GM18861 (cell line): ENCODE results near the gene HECW1.
"Not testable (repeated sequence)": the region's sequence is repeated elsewhere in the genome, so short reads cannot be mapped to it uniquely, and the experiment has no call there.

Experiments
- ATAC-seq: cut with Tn5 transposase; IDR thresholded peaks from one replicate; pipeline ENCODE4 v1.9.1; 2021; ENCODE audit not compliant: unreplicated experiment

HECW1 gene

DNA sequence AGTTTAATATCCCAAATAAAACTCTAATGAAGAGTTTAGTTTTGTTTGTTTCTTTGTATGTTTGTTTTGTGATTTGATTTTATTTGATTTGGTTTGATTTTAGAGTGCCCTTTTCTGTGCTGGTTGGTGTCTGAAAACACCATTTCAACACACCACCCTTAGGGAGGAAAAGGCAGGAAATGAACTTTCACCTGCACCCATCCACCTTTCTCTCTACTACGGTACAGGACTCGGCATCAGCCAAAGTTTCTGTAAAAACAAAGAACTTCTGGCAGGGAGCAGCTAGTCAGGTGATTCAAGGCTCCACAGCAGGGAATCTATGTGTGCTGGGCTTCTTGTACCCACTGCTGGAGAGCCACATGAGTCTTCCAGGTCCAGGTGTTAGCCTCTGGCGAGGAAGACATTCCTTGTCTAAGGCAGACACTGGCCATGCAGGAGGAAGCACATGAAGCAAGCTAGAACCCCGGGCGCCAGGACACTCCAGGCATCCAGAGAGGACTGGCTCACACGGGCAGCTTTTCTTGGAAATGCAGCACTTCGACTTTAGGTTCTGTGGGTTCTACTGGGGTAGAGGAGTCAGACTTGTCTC lies 448.4 kb downstream of the HECW1 start:
- no peak for ATAC-seq

DNA sequence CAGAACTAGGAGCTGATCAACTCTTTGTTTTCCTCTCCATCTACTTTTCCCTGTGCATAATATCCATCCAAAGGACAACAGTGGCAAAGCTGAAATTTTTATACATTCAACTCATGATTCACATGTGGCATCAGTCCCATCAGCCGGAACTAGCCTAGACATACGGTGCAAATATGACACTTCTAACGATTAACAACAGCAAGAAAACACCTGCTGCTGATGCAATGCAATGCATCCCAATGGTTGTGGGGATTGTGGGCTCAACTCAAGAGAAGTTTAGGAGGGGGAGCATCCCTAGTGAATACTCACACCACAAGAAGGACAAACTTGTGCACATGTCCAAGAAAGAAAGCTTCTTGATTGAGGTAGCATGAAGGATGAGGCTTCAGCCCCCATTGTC lies 449.9 kb downstream of the HECW1 start:
- ATAC-seq, result no peak

DNA sequence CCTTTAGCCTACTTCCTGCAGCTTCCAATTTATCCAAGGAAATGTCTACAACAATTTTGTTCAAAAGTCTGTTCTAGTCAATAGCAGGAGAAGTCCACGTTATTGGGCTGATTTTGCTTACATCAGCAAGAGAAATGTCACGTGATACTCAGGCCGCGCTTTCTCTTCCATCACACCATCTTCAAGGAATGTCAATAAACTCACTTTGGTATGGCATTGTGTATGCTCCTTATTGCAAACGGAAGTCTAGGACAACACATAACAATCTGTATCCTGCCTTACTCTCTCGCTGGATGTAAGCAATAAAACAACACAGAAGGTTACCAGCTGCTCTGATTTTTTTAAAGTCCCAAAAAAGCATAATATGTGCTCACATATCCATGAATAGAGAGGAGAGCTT lies 453.3 kb downstream of the HECW1 start:
- ATAC-seq, result no peak

DNA sequence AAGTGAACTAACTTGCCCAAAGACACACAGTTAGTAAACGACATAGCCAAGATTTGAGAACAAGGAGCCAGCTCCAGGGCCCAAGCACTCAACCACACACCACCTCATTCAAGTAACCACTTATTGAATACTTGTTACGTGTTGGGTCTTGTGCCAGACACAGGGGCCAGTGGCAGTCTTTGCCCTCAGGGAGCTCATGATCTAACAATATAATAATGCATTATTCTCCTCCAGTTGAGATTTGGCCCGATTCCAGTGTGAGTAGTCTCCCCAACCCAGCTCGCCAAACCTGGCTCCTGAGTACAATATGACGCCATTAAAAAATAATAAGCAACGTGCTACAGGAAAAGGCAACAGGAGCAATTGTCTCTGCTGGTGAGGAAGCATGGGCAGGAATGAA lies 456.1 kb downstream of the HECW1 start:
- no peak for ATAC-seq

DNA sequence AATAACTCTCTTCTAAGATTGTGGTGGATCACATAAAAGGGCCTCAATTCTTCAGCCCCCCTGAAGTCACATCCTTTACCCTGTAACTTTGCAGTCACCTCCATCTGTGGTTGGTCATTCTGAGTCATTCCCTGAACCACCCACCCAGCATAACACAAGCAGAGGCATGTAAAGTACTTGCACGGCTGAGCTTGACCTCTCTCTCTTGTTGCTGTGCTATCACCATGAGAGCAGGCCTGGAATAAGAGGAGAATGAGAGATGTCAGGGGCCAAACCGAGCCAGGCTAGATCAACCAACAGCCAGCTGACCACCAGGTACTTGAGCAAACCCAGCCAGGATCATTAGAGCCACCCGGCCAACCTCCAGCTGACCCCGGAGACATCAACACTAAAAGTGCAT lies 457.0 kb downstream of the HECW1 start:
- ATAC-seq, result peak; percentile 87

DNA sequence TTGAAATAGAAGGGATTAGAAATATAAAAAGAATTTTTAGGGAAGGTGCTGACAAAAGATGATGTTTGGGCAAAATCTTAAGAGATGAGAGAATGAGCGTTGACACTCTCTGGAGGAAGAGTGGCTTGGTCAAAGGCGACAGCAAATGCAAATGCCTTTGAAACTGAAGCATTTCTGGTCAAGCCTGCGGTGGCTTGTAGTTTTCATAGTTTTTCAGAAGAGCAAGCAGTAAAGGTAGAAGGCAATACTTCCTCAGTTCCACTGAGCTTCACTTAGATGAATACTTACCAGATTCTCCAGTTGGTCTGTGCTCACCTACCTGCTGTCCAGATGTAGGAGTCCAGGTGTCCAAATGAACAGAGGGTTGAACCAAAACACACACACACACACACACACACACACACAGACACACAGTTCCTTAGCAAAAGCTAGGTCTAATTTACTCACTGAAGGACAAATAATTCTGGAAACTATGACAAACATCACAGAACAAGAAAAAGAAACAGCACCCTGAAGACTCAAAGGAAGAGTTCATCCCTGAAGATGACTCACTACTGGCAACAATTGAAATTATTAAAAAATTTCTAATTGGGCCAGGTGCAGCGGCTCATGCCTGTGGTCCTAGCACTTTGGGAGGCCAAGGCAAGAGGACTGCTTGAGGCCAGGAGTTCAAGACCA lies 458.4 kb downstream of the HECW1 start:
- ATAC-seq, result no peak

DNA sequence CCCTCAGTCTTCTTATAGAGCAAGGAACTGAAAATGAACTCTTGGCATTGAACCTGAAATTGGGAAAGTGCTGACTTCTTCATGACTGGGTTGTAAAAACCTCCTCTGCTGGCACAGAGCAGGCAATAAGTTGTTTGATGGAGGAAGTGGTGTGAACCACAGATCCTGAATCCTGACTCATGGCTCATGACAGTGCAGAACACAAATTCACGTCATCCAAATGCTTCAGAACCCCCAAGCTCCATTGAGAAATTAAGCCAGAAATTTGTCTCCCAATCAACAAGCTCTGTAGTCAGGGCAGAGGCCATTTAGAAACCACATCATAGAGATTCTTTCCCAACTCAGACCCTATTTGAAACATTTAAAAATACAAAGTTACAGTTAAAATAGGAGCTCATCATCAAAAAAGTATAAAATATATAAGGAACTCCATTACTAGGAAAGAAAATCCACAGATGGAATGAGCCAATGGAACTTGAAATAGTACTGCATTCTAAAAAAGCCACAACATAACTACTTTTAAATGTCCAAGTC lies 460.1 kb downstream of the HECW1 start:
- ATAC-seq, result no peak

DNA sequence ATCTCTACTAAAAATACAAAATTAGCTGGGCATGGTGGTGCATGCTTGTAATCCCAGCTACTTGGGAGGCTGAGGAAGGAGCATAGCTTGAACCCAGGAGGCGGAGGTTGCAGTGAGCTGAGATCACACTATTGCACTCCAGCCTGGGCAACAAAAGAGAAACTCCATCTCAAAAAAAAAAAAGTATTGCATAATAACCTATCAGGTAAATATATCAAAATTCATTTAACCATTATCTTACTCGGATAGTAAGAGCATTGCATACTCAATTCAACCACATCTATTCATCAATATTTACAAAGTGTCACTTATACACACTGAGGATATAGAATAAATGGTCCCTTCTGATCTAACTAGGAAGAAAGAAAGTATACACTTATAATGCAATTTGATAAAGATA lies 461.4 kb downstream of the HECW1 start:
- ATAC-seq, result not testable (repeated sequence)

DNA sequence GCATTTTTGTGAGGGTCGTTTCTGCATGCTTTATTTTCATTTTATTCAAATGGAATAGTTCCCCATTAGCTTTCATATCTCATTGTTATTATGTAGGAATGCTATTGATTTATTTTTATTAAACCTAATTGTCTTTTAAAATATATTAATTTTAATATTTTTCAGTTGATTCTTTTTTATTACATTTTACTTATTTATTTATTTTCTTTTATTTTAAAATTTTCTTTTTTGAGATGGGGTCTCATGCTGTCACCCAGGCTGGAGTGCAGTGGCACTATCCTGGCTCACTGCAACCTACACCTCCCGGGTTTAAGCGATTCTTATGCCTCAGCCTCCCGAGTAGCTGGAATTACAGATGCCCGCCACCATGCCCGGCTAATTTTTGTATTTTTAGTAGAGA lies 463.1 kb downstream of the HECW1 start:
- no peak for ATAC-seq

DNA sequence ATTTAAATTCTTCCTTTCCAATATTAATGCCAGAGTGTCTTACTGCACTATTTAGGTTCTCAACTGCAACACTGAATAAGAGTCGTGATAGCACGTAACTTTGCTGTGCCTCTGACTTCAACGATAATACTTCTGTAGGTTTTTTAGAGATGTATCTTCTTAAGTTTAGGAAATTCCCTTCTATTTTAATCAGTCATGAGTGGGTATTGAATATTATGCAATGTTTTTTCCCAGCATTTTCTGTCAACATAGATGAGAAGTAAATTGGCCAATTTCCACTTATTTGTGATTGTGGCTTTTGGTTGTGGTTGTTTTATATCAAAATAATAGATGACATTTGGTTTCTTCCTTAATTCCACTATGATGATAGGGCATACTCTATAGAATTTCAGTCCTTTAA lies 463.8 kb downstream of the HECW1 start:
- no peak for ATAC-seq

DNA sequence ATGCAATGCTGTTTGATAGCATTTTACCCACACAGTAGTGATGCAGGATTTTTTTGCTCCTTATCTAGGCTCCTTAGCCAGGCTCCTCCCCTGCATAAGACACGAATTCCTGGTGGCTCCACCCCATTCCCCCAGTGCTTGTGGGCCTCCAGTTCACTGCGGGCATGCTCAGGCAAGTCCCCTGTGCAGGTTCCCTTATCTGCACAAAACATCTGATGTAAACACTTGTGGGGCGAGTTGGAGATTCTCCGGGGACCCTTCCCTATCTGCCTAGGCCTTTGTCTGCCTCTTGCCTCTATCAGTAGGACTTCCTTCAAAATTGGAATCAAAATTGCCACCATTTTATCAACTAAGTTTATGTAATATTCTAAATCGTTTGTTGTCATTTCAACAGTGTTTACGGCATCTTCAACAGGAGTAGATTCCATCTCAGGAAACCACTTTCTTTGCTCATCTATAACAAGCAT lies 465.1 kb downstream of the HECW1 start:
- ATAC-seq, result no peak

DNA sequence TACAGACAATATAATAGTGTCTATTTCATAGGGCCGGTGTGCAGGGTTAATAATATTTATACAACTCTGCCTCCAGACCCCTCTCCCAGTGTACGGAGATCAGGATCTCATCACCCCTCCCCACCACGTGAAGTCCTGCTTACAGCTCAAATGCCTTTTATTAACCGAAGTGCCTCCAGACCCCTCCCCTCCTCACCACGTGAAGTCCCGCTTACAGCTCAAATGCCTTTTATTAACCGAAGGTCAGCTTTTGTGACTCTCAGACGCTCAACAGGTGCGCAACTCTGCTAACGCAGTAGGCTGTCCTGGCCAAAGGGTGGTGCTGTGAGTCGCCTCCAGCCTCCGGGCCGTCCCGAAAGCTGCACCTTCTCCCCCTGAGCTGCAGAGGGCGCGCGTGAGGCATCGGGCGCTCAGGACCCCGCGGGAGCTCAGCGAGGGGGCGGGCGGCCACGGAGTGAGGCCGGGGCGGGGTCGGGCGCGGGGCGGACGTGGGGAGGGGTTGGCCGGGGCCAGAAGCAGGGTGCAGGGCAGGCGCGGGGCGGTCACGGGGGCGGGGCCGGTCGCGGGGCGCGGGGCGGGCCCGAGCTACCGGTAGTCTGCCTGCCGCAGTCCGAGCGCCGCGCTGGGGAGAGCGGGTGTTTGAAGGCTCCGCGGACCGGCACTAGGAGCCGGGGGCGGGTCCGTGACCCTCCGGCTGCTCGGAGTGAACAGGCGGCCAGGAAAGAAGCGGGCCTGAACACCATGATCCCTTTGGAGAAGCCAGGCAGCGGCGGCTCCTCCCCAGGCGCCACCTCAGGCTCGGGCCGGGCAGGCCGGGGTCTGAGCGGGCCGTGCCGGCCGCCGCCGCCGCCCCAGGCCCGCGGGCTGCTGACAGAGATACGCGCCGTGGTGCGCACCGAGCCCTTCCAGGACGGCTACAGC lies 470.3 kb downstream of the HECW1 start, which contains the start of gene STK17A:
TSS of gene STK17A (plus strand) at position 606 of the 921 bp plus-strand sequence. CDS start at position 742, 136 bp downstream.
- peak; percentile 50 for ATAC-seq

DNA sequence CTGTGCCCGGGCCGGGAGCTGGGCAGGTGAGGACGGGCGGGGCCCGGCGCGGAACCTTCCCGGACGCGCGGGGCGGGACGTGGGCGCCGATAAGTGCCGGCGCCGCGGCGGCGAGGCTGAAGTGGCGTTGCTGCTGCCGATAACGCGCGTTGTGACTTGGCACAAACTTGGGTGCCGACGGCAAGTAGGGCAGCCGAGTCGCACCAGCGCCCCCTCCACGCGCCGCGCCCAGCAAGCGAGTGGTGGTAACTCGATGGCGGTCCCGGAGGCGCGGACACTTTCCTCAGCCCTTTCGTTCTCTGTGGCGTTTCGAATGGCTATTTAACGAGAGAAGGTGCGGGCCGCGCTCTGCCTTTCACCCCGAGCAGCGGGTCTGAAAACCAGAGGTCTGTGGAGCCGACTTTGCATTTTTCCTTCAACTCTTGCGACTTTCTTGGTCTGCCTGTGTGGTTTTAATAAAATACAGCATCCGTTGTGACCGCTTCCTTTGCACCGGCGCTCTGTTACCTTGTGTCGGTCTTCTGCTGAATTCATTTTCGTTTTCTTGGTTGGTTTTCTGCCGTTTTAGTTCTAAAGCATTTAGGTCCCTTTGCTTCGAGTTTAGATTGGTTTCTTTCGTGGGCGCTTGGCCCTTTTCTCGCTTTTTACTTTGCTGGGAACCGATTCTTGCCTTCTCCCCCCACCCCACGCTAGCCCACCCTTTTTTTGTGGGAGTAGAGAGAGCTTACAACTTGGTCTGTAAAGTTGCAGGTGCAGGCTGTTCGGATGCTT lies 471.2 kb downstream of the HECW1 start:
- peak; percentile 5 for ATAC-seq

DNA sequence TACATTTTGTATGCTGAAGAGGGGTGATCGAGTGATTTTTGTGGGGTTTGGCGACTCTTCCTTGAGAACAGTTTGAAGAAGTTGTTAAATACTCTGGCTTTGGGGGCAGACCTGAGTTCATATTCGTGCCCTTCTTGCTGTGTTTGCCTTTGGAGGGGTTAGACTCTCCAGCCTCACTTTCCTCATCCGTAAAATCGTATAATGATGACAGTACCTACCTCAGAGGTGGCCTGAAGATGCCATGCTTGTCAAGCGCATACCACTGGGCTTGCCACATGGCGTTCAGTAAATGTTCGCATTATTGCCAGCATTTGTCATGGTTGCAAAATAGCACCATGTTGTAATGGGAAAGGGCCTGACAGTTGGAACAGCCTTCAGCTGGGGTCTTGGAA lies 471.7 kb downstream of the HECW1 start:
- no peak for ATAC-seq

DNA sequence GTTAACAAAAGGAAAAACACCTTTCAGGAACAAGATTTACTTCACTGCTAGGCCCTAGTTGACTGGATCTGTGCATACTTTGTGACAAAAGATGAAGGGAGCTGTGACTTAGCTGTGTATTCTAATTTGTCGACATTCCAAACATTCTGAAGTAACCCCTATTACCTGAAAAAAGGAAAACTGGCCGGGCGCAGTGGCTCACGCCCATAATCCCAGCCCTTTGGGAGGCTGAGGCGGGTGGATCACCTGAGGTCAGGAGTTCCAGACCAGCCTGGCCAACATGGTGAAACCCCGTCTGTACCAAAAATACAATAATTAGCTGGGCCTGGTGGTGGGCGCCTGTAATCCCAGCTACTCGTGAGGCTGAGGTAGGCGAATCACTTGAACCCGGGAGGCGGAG lies 472.3 kb downstream of the HECW1 start:
- not testable (repeated sequence) for ATAC-seq

DNA sequence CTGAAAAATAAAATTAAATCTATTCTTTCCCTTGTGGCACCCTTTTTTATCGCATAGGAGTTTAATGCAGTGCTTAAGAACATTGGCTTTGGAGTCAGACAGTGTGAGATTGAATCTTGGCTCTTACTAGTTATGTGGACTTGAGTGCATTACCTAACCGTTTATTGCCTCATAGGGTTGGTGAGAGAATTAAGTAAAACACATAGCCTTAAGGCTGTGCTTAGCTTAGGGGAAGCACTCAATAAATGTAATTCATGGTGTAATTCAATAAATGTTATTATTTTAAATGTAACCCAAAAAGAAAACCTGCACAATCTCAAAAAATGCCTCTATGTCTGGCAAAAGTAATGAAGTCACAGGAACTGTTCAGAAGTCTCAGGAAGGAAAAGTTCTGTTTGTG lies 473.1 kb downstream of the HECW1 start:
- ATAC-seq, result no peak

DNA sequence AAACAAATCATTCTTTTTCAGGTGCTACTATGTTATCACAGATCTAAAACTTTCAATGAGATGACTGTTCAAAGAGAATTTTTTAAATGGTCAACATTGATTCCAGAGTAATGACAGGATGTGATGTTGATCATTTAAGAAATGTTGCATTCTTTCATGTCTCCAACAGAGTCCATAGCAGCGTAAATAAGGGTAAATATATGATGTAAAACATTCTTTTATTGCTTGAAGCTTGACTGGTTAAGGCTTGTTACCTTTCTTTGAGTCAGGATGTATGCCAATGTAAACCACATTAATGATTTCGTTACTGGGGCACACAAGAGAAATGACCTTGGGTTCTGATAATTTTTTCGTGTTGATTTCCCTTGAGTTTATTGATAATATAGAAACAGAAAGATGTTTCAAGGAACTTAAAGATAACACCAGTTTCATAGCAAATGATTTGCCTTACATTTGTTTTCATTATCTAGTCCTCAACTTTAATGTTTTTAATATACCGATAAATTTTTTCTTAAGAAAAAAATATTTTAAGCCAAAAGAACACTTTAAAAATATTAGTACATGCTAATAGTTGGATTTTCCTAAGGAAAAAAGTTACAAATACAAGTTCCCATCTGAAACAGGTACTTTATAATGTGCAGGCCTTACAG lies 473.9 kb downstream of the HECW1 start:
- peak; percentile 10 for ATAC-seq

DNA sequence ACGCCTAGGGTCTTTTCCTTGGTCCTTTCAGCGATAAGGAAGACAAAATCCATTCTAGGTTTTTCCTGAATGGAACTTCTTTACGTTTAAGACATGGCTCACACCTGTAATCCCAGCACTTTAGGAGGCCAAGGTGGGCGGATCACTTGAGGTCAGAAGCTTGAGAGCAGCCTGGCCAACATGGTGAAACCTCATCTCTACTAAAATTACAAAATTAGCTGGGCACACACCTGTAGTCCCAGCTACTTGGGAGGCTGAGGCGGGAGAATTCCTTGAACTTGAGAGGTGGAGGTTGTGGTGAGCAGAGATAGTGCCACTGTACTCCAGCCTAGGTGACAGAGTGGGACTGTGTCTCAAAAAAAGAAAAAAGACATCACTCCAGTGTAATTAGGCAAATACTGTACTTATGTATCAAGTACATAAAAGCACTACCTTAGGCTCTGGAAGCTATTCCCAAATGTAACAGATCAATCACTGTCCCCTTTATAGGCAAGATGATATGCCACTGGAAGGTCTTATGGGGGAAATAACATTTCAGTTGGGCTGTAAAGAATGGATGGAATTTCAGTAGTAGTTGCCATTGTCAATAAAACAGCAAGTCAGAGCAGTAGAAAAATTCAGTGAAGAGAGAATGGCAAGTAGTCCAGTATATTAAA lies 476.2 kb downstream of the HECW1 start:
- no peak for ATAC-seq

DNA sequence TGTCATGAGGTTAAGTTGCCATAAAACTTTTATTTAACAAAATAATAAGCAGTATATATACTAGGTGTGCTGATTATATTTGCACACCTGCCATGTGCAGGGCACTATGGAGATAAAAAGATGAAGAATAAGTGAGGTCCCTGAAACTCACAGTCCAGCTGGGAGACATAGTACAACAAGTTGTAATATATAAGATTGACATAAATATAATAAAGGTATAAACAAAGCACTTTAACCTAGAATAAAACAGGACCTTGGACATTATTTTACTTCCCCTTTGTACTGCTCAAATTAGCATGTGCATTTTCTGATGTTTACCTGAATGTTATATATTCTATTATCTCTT lies 476.7 kb downstream of the HECW1 start:
- no peak for ATAC-seq

DNA sequence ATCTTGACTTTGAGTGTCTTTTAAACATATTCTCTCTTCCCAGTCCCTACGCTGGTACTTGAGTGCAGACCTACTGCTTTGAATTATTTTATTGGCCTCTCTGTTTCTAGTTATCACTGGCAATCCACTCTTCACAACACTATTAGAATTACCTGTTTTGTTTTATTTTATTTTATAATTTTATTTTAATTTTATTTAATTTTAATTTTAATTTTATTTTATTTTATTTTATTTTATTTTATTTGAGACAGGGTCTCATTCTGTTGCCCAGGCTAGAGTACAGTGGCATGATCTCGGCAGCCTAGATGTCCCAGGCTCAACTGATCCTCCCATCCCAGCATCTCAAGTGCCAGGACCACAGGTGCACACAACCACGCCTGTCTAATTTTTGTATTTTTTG lies 477.3 kb downstream of the HECW1 start:
- ATAC-seq, result no peak
